Stomach smooth muscle (tissue), 2 donors: ENCODE results near the gene TAS2R60.
"Not testable (repeated sequence)": the region's sequence is repeated elsewhere in the genome, so short reads cannot be mapped to it uniquely, and the experiment has no call there.

Experiments
- H3K27ac ChIP-seq: one replicate; pipeline ENCODE4 v1.7.0; 2013; ENCODE audit warnings: mild to moderate bottlenecking, low read length, inconsistent platforms
- H3K27me3 ChIP-seq, 2 donors: one replicate each; pipeline ENCODE4 v1.7.0; 2013; ENCODE audit warnings: low read length in 2 of 2; ENCODE audit not compliant: insufficient read depth in 2 of 2, control insufficient read depth in 1 of 2
- H3K36me3 ChIP-seq, 2 donors: one replicate each; pipeline ENCODE4 v1.7.0; 2013; ENCODE audit warnings: low read length in 2 of 2; ENCODE audit not compliant: control insufficient read depth in 2 of 2, insufficient read depth in 2 of 2
- H3K4me1 ChIP-seq: one replicate; pipeline ENCODE4 v1.7.0; 2013; ENCODE audit warnings: low read length; ENCODE audit not compliant: control insufficient read depth, insufficient read depth
- H3K4me3 ChIP-seq, 2 donors: one replicate each; pipeline ENCODE4 v1.7.0; 2013; ENCODE audit warnings: low read length in 2 of 2
- H3K9ac ChIP-seq, 2 donors: one replicate each; pipeline ENCODE4 v1.7.0; 2013; ENCODE audit warnings: low read length in 2 of 2, mild to moderate bottlenecking in 1 of 2
- H3K9me3 ChIP-seq, 2 donors: one replicate each; pipeline ENCODE4 v1.7.0; 2013; ENCODE audit warnings: low read length in 2 of 2; ENCODE audit not compliant: control insufficient read depth in 2 of 2
- donor health status: healthy.
- donor health status: Pancreatic carcinoma.

The TAS2R60 gene

GRCh38 chr7:143456992-143457793 lies 13.9 kb downstream of the TAS2R60 start:
- no peak overlapping the region for H3K4me3 ChIP-seq
- no peaks in the 10 kb centered on the region for H3K27me3 ChIP-seq
- H3K36me3 ChIP-seq = no peaks in the 10 kb centered on the region
- no peaks in the 10 kb centered on the region for H3K4me1 ChIP-seq
- peaks cover 0 to 2% of the 10 kb centered on the region in 2 donors for H3K9me3 ChIP-seq
- no peak overlapping the region for H3K9ac ChIP-seq
- no peak overlapping the region for H3K27ac ChIP-seq

GRCh38 chr7:143458263-143458662 lies 15.0 kb downstream of the TAS2R60 start:
- no peak overlapping the region for H3K9ac ChIP-seq
- no peaks in the 10 kb centered on the region for H3K27me3 ChIP-seq
- H3K4me3 ChIP-seq = no peak overlapping the region
- H3K36me3 ChIP-seq = no peaks in the 10 kb centered on the region
- H3K4me1 ChIP-seq = no peaks in the 10 kb centered on the region
- no peak overlapping the region for H3K27ac ChIP-seq
- H3K9me3 ChIP-seq = peaks cover 0 to 2% of the 10 kb centered on the region in 2 donors

GRCh38 chr7:143458681-143459080 lies 15.4 kb downstream of the TAS2R60 start:
- Histone ChIP-seq H3K27ac (no peak overlapping the region), H3K27me3 (no peaks in the 10 kb centered on the region), H3K9ac (no peak overlapping the region), H3K4me3 (no peak overlapping the region), H3K9me3 (peaks cover 0 to 2% of the 10 kb centered on the region in 2 donors), H3K4me1 (no peaks in the 10 kb centered on the region), H3K36me3 (no peaks in the 10 kb centered on the region)

GRCh38 chr7:143459359-143459758 lies 16.1 kb downstream of the TAS2R60 start:
- H3K9ac ChIP-seq = no peak overlapping the region
- peaks cover 0 to 2% of the 10 kb centered on the region in 2 donors for H3K9me3 ChIP-seq
- H3K27me3 ChIP-seq = no peaks in the 10 kb centered on the region
- H3K36me3 ChIP-seq = no peaks in the 10 kb centered on the region
- no peaks in the 10 kb centered on the region for H3K4me1 ChIP-seq
- H3K27ac ChIP-seq = no peak overlapping the region
- no peak overlapping the region for H3K4me3 ChIP-seq

- Histone ChIP-seq H3K27me3 (no peaks in the 10 kb centered on the region), H3K4me1 (no peaks in the 10 kb centered on the region), H3K4me3 (no peak overlapping the region), H3K36me3 (no peaks in the 10 kb centered on the region), H3K9me3 (peaks cover 0 to 2% of the 10 kb centered on the region in 2 donors), H3K27ac (no peak overlapping the region), H3K9ac (no peak overlapping the region)
Observed at GRCh38 chr7:143460271-143460979, 17.2 kb downstream of the TAS2R60 start.

- H3K36me3 ChIP-seq = no peaks in the 10 kb centered on the region
- no peaks in the 10 kb centered on the region for H3K4me1 ChIP-seq
- H3K27ac ChIP-seq = no peak overlapping the region
- H3K27me3 ChIP-seq = no peaks in the 10 kb centered on the region
- no peak overlapping the region for H3K4me3 ChIP-seq
- no peak overlapping the region for H3K9ac ChIP-seq
- H3K9me3 ChIP-seq = peaks cover 0 to 2% of the 10 kb centered on the region in 2 donors
Observed at GRCh38 chr7:143462045-143462444, 18.8 kb downstream of the TAS2R60 start.

GRCh38 chr7:143463556-143463955 lies 20.3 kb downstream of the TAS2R60 start:
- no peak overlapping the region for H3K9ac ChIP-seq
- no peak overlapping the region for H3K27ac ChIP-seq
- H3K4me1 ChIP-seq = no peaks in the 10 kb centered on the region
- no peaks in the 10 kb centered on the region for H3K36me3 ChIP-seq
- H3K27me3 ChIP-seq = no peaks in the 10 kb centered on the region
- no peak overlapping the region for H3K4me3 ChIP-seq
- H3K9me3 ChIP-seq = peaks cover 0 to 2% of the 10 kb centered on the region in 2 donors

- no peak overlapping the region for H3K27ac ChIP-seq
- H3K4me1 ChIP-seq = no peaks in the 10 kb centered on the region
- no peak overlapping the region for H3K4me3 ChIP-seq
- H3K9me3 ChIP-seq = peaks cover 0 to 2% of the 10 kb centered on the region in 2 donors
- H3K27me3 ChIP-seq = no peaks in the 10 kb centered on the region
- no peak overlapping the region for H3K9ac ChIP-seq
- H3K36me3 ChIP-seq = no peaks in the 10 kb centered on the region
Observed at GRCh38 chr7:143463957-143464356, 20.7 kb downstream of the TAS2R60 start.

- no peaks in the 10 kb centered on the region for H3K4me1 ChIP-seq
- no peak overlapping the region for H3K4me3 ChIP-seq
- no peaks in the 10 kb centered on the region for H3K27me3 ChIP-seq
- no peak overlapping the region for H3K27ac ChIP-seq
- H3K9me3 ChIP-seq = peaks cover 2 to 3% of the 10 kb centered on the region in 2 donors
- no peaks in the 10 kb centered on the region for H3K36me3 ChIP-seq
- no peak overlapping the region for H3K9ac ChIP-seq
Observed at GRCh38 chr7:143467724-143468123, 24.5 kb downstream of the TAS2R60 start.

GRCh38 chr7:143472071-143472689 lies 28.9 kb downstream of the TAS2R60 start:
- H3K27ac ChIP-seq, H3K4me1 ChIP-seq, H3K4me3 ChIP-seq, H3K9ac ChIP-seq, H3K27me3 ChIP-seq, H3K36me3 ChIP-seq, H3K9me3 ChIP-seq: not testable (repeated sequence)
